HUDEP-2 (cell line): Measurements from ENCODE around the gene GAREM2.
A peak's percentile ranks its signal among the peaks of the same experiment; 100 is the strongest.

ENCODE experiments used
- DNase-seq, 76 experiments: peaks; one replicate each; lab custom pipeline; 2025; ENCODE audit not compliant: unreplicated experiment in 76 of 76; lab: John Stamatoyannopoulos, UW

GAREM2 gene

GRCh38 chr2:26169226-26169625, 3.7 kb upstream of the GAREM2 start:
- DNase-seq: no peak

GRCh38 chr2:26169681-26170414, 3.0 kb upstream of the GAREM2 start:
- no peak for DNase-seq

- DNase-seq: no peak
Measured at GRCh38 chr2:26170795-26171194, 2.1 kb upstream of the GAREM2 start.

GRCh38 chr2:26172189-26172870, 558 bp upstream of the GAREM2 start:
- peak in 8 of 76 experiments; percentile 9 to 34 (median 15) for DNase-seq

- no peak for DNase-seq
Measured at GRCh38 chr2:26173776-26174482, 1.0 kb downstream of the GAREM2 start.

- peak in 2 of 76 experiments; percentile 13 to 29 for DNase-seq
Measured at GRCh38 chr2:26174691-26175465, 2.0 kb downstream of the GAREM2 start.

- no peak for DNase-seq
Measured at GRCh38 chr2:26175466-26176278, 2.8 kb downstream of the GAREM2 start.

- no peak for DNase-seq
Measured at GRCh38 chr2:26176279-26176615, 3.4 kb downstream of the GAREM2 start.

- no peak for DNase-seq
Measured at GRCh38 chr2:26177122-26177521, 4.2 kb downstream of the GAREM2 start.

- peak in 1 of 76 experiments; percentile 7 for DNase-seq
Measured at GRCh38 chr2:26178246-26178645, 5.4 kb downstream of the GAREM2 start.

GRCh38 chr2:26178746-26179436, 6.0 kb downstream of the GAREM2 start:
- peak in 30 of 76 experiments; percentile 14 to 47 (median 30) for DNase-seq

- DNase-seq: no peak
Measured at GRCh38 chr2:26179446-26179913, 6.6 kb downstream of the GAREM2 start.

GRCh38 chr2:26182441-26182840, 9.6 kb downstream of the GAREM2 start:
- no peak for DNase-seq

- no peak for DNase-seq
Measured at GRCh38 chr2:26182887-26183630, 10.2 kb downstream of the GAREM2 start.

GRCh38 chr2:26184121-26184520, 11.2 kb downstream of the GAREM2 start:
- no peak for DNase-seq

GRCh38 chr2:26184555-26185303, 11.8 kb downstream of the GAREM2 start:
- DNase-seq: peak in 69 of 76 experiments; percentile 16 to 84 (median 67)

- DNase-seq: peak in 2 of 76 experiments; percentile 21 to 31
Measured at GRCh38 chr2:26185304-26185928, 12.5 kb downstream of the GAREM2 start.
